K562 (cell line): Measurements from ENCODE around the gene GNAI2. TPM values are rescaled to one million over a fixed set of nuclear protein-coding genes. Genes with fewer than 3 reads are reported as not detected.
A peak's percentile ranks its signal among the peaks of the same experiment; 100 is the strongest.

Source experiments
- ATAC-seq: fragments of 200-7000 bp; cut with Tn5 transposase; 3 replicates; pipeline ENCODE4 v1.9.1; 2020; ENCODE audit warnings: moderate library complexity
- BruUV-seq: library from RNA; stranded (reverse); fragments of 400-500 nt; replicated peaks from 2 replicates; lab custom pipeline; 2021; lab: Mats Ljungman, UMichigan
- CTCF ChIA-PET: fragments of 300-600 bp; formaldehyde crosslinking; extraction: SDS; loops from one replicate; lab custom pipeline; 2021; ENCODE audit warnings: low intra/inter-chr PET ratio; lab: Yijun Ruan, JAX
- POLR2A ChIA-PET: fragments of 300-600, 350-650 bp; sonication (Branson Sonifier 250); formaldehyde crosslinking; extraction: SDS; loops from one replicate; lab custom pipeline; 2021; ENCODE audit warnings: antibody characterized with exemption, inconsistent platforms; lab: Yijun Ruan, JAX
- DNase-seq, 4 experiments: peaks; one replicate each; pipeline versions ENCODE4 v3.0.0 to v3.0.0-alpha.2; 2011 to 2018; ENCODE audit warnings: low spot score in 3 of 4, mixed read lengths in 3 of 4; ENCODE audit errors: extremely low read depth in 1 of 4
- FAIRE-seq: peaks from 2 replicates; lab custom pipeline; 2011; peaks lifted over from hg19 to GRCh38; lab: Jason Lieb, UNC
- H2AFZ ChIP-seq: 2 replicates; pipeline ENCODE4 v1.6.0; 2011; ENCODE audit warnings: low read depth, low read length, control low read depth, inconsistent platforms
- H3K27ac ChIP-seq: fragments of 200-600 bp; 3 replicates; pipeline ENCODE4 v1.8.0; 2011; ENCODE audit warnings: low read depth, mild to moderate bottlenecking, control low read depth, inconsistent platforms, low read length, moderate library complexity, mixed read lengths; ENCODE audit errors: extremely low read depth
- H3K27me3 ChIP-seq, 2 experiments: fragments of 300-600 bp in 1 of 2; 2 replicates in 1 of 2; 3 replicates in 1 of 2; pipeline versions ENCODE4 v1.6.0 to v1.8.0; 2011; ENCODE audit warnings: inconsistent platforms in 2 of 2, low read length in 2 of 2, mild to moderate bottlenecking in 1 of 2, mixed read lengths in 1 of 2, moderate library complexity in 1 of 2; ENCODE audit not compliant: control insufficient read depth in 2 of 2, insufficient read depth in 2 of 2
- H3K36me3 ChIP-seq: fragments of 300-600 bp; 3 replicates; pipeline ENCODE4 v1.8.0; 2011; ENCODE audit warnings: mild to moderate bottlenecking, low read length, inconsistent platforms; ENCODE audit not compliant: control insufficient read depth, insufficient read depth
- H3K4me1 ChIP-seq, 2 experiments: fragments of 200-600 bp in 1 of 2; replicated peaks in 1 of 2; 2 replicates in 1 of 2; 3 replicates in 1 of 2; pipeline versions ENCODE4 v1.5.1 to v1.8.0; 2011; ENCODE audit warnings: inconsistent platforms in 2 of 2, low read length in 2 of 2, mild to moderate bottlenecking in 1 of 2, mixed read lengths in 1 of 2, moderate library complexity in 1 of 2; ENCODE audit not compliant: control insufficient read depth in 2 of 2, insufficient read depth in 2 of 2
- H3K4me2 ChIP-seq: 2 replicates; pipeline ENCODE4 v1.6.1; 2011; ENCODE audit warnings: low read length, control low read depth, inconsistent platforms, mixed read lengths; ENCODE audit not compliant: insufficient read depth
- H3K4me3 ChIP-seq: fragments of 200-600 bp; sonication (generic), shearing (Covaris generic); 2 replicates; pipeline ENCODE4 v1.5.1; 2016; ENCODE audit warnings: control low read depth, inconsistent platforms
- H3K79me2 ChIP-seq: fragments of 200-600 bp; 3 replicates; pipeline ENCODE4 v1.8.0; 2011; ENCODE audit warnings: low read length, inconsistent platforms; ENCODE audit not compliant: control insufficient read depth, insufficient read depth
- H3K9ac ChIP-seq, 2 experiments: 2 replicates each; pipeline versions ENCODE4 v1.6.0 to v1.6.1; 2011; ENCODE audit warnings: low read depth in 2 of 2, low read length in 2 of 2, control low read depth in 1 of 2, inconsistent platforms in 1 of 2, mild to moderate bottlenecking in 1 of 2, mixed read lengths in 1 of 2; ENCODE audit not compliant: insufficient read depth in 1 of 2
- H3K9me1 ChIP-seq: one replicate; pipeline ENCODE4 v1.6.0; 2011; ENCODE audit warnings: inconsistent platforms, mild to moderate bottlenecking, low read length, moderate library complexity; ENCODE audit not compliant: control insufficient read depth, insufficient read depth
- H3K9me3 ChIP-seq: replicated peaks from 2 replicates; pipeline ENCODE4 v1.5.1; 2011; ENCODE audit warnings: low read depth, low read length, inconsistent platforms; ENCODE audit not compliant: control insufficient read depth, insufficient read depth
- H4K20me1 ChIP-seq: replicated peaks from 2 replicates; pipeline ENCODE4 v1.6.1; 2011; ENCODE audit warnings: low read length, inconsistent platforms, mixed read lengths; ENCODE audit not compliant: control insufficient read depth, insufficient read depth
- HDAC2 ChIP-seq: fragments of 450-650 bp; IDR thresholded peaks from 2 replicates; pipeline ENCODE4 v1.6.1; 2016; ENCODE audit warnings: mild to moderate bottlenecking
- PCBP2 ChIP-seq: fragments of 200-400 bp; formaldehyde crosslinking; IDR thresholded peaks from 2 replicates; pipeline ENCODE4 v1.6.1; 2018; ENCODE audit warnings: low read length, low read depth, mild to moderate bottlenecking, moderate library complexity; ENCODE audit not compliant: poor library complexity, severe bottlenecking
- RCOR1 ChIP-seq, 2 experiments: IDR thresholded peaks; 2 replicates each; pipeline ENCODE4 v1.6.1; 2012; ENCODE audit warnings: low read depth in 2 of 2, low read length in 2 of 2, borderline replicate concordance in 1 of 2, improper control_type of control experiment in 1 of 2
- TEAD4 ChIP-seq, 2 experiments: sonication (generic) in 1 of 2; formaldehyde crosslinking in 1 of 2; IDR thresholded peaks; 2 replicates each; pipeline versions ENCODE4 v1.6.1 to v1.8.0; 2012 to 2022; ENCODE audit warnings: borderline replicate concordance in 1 of 2, inconsistent platforms in 1 of 2, low read length in 1 of 2, mild to moderate bottlenecking in 1 of 2, missing genetic modification reagents in 1 of 2
- ZNF280A ChIP-seq: fragments of 450-650 bp; IDR thresholded peaks from 2 replicates; pipeline ENCODE4 v1.6.1; 2018; ENCODE audit warnings: mild to moderate bottlenecking, low read depth; ENCODE audit not compliant: partially characterized antibody
- ZNF584 ChIP-seq: fragments of 200-800 bp; sonication (Bioruptor generic); IDR thresholded peaks from 2 replicates; pipeline ENCODE4 v1.6.1; 2016; ENCODE audit warnings: low read depth, mild to moderate bottlenecking, missing genetic modification characterization, missing compliant biosample characterization
- WGBS: fragments of 100-300 bp; shearing (Covaris generic); methylation state at CpG from one replicate; pipeline ENCODE4 v1.1.6; 2016; ENCODE audit warnings: low coverage, mixed read lengths; ENCODE audit not compliant: insufficient coverage; ENCODE audit errors: missing lambda C conversion rate; 5-methylcytosine and 5-hydroxymethylcytosine counted together
- in situ Hi-C: fragments of 300-500 bp; cut with MboI; formaldehyde crosslinking; loops from 4 replicates; pipeline ENCODE4 v1.15.0; 2018; ENCODE audit warnings: inconsistent platforms, mixed read lengths
- intact Hi-C: fragments of 100-400 bp; cut with micrococcal nuclease; formaldehyde crosslinking; loops from 2 replicates; pipeline ENCODE4 v1.14.2; 2022
- polyA plus RNA-seq, 8 experiments: library from polyadenylated mRNA; depleted of rRNA in 4 of 8; stranded (reverse) in 5 of 8; unstranded in 3 of 8; fragments of >200 nt; fragmentation: Nextera tagmentation in 2 of 8; fragmentation: Illumina TruSeq in 1 of 8; extraction: Ambion mirVana in 2 of 8; extraction: Trizol in 1 of 8; gene quantifications; 2 replicates each; pipeline versions ENCODE4 v1.2.1 to v1.2.3, GENCODE V29; 2011 to 2014; ENCODE audit warnings: inconsistent platforms in 1 of 8, missing spikeins in 1 of 8
- total RNA-seq, 7 experiments: library from RNA; depleted of rRNA in 6 of 7; stranded (reverse); fragments of >200 nt in 6 of 7; fragmentation: Illumina TruSeq in 2 of 7; extraction: Trizol in 2 of 7; gene quantifications; 2 replicates each; pipeline versions ENCODE4 v1.2.1 to v1.2.3, GENCODE V29; 2011 to 2021; ENCODE audit warnings: low replicate concordance in 1 of 7
- TF ChIP-seq, protein P1 (sequence below), 2 experiments: fragments of 450-650 bp; formaldehyde crosslinking in 1 of 2; IDR thresholded peaks; 2 replicates each; pipeline versions ENCODE4 v1.4.0 to v1.6.1; 2014 to 2020; ENCODE audit warnings: mild to moderate bottlenecking in 2 of 2, borderline replicate concordance in 1 of 2, low read depth in 1 of 2

Gene GNAI2
- total and polyA plus RNA-seq, 9 of the 15 experiments (the other 6 are each of a cell fraction or from before 2014, with no cell fraction given) = 1.1 to 72.2 (median 42.7) TPM

- ATAC-seq (peak; percentile 90), DNase-seq (peak; percentile 87 to 92 (median 88)), FAIRE-seq (peak; percentile 89)
- peak overlapping the region; percentile 28 for H3K4me3 ChIP-seq
- H3K4me2 ChIP-seq = peak overlapping the region; percentile 88
- no peaks in the 10 kb centered on the region; the same call in 1 of the 2 replicates for H4K20me1 ChIP-seq
- no peaks in the 10 kb centered on the region for H3K79me2 ChIP-seq
- peaks cover 4 to 61% of the 10 kb centered on the region in 2 experiments; a peak in 3 of 5 replicates for H3K4me1 ChIP-seq
- peak overlapping the region; percentile 96 for H2AFZ ChIP-seq
- POLR2A ChIA-PET = no interaction called here
- no peaks in the 10 kb centered on the region for H3K9me3 ChIP-seq
- no peak overlapping the region for H3K27ac ChIP-seq
- no peaks in the 10 kb centered on the region for H3K36me3 ChIP-seq
- intact Hi-C loops = loop anchor here (1.0 to 5.0 kb wide), 3 partner anchors 46 to 151 kb away; no protein-coding TSS in a partner anchor
- no peaks in the 10 kb centered on the region for H3K9me1 ChIP-seq
- H3K27me3 ChIP-seq = no peaks in the 10 kb centered on the region
- WGBS = 1% methylated on average over 34 of the region's 61 CpGs
- CTCF ChIA-PET = interaction anchor here (0.7 to 4.1 kb wide), 9 partner anchors 12 to 278 kb away, joined by 3 to 37 read pairs (median 6); partner anchors contain the start of gene GNAT1
- BruUV-seq = no TSS peak
- peak overlapping the region; percentile 63 to 93 for H3K9ac ChIP-seq
- in situ Hi-C loops = loop anchor here (5.0 kb wide), 2 partner anchors 46 to 81 kb away; partner anchors contain the start of gene GNAT1
- TF ChIP-seq PCBP2 (no peak), RCOR1 (IDR thresholded peaks at IDR 0.05; ENCODE audit: borderline replicate concordance in 1 of 2, low read depth in 2 of 2, low read length in 2 of 2) (0 out of 4 replicates have a peak, but pooled peaks of 1 of the 2 experiments have one; percentile 12), HDAC2 (peak; percentile 29; the same call in 1 of the 2 replicates), TEAD4 (IDR thresholded peaks at IDR 0.05; ENCODE audit: low read length) (no peak), TEAD4 (CRISPR knock-in tag; IDR thresholded peaks at IDR 0.05; ENCODE audit: borderline replicate concordance) (no peak), ZNF584 (CRISPR knock-in tag) (no peak), ZNF280A (no peak)
- TF ChIP-seq, protein P1, sequence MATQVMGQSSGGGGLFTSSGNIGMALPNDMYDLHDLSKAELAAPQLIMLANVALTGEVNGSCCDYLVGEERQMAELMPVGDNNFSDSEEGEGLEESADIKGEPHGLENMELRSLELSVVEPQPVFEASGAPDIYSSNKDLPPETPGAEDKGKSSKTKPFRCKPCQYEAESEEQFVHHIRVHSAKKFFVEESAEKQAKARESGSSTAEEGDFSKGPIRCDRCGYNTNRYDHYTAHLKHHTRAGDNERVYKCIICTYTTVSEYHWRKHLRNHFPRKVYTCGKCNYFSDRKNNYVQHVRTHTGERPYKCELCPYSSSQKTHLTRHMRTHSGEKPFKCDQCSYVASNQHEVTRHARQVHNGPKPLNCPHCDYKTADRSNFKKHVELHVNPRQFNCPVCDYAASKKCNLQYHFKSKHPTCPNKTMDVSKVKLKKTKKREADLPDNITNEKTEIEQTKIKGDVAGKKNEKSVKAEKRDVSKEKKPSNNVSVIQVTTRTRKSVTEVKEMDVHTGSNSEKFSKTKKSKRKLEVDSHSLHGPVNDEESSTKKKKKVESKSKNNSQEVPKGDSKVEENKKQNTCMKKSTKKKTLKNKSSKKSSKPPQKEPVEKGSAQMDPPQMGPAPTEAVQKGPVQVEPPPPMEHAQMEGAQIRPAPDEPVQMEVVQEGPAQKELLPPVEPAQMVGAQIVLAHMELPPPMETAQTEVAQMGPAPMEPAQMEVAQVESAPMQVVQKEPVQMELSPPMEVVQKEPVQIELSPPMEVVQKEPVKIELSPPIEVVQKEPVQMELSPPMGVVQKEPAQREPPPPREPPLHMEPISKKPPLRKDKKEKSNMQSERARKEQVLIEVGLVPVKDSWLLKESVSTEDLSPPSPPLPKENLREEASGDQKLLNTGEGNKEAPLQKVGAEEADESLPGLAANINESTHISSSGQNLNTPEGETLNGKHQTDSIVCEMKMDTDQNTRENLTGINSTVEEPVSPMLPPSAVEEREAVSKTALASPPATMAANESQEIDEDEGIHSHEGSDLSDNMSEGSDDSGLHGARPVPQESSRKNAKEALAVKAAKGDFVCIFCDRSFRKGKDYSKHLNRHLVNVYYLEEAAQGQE (IDR thresholded peaks at IDR 0.05; ENCODE audit: borderline replicate concordance) = peak; percentile 93
- TF ChIP-seq, protein P1 (CRISPR knock-in tag; IDR thresholded peaks at IDR 0.05; ENCODE audit: low read depth) = no peak
Observed at GRCh38 chr3:50272911-50273688, 37.1 kb downstream of the GNAI2 start.
